ENCODE data around the gene TGM1. TPM values are rescaled to one million over a fixed set of nuclear protein-coding genes. Genes with fewer than 3 reads are reported as not detected.

Gene TGM1
- total and polyA plus RNA-seq, 7 donors, result 0.33 to 2.7 (median 0.89) TPM; not detected in 1

DNA sequence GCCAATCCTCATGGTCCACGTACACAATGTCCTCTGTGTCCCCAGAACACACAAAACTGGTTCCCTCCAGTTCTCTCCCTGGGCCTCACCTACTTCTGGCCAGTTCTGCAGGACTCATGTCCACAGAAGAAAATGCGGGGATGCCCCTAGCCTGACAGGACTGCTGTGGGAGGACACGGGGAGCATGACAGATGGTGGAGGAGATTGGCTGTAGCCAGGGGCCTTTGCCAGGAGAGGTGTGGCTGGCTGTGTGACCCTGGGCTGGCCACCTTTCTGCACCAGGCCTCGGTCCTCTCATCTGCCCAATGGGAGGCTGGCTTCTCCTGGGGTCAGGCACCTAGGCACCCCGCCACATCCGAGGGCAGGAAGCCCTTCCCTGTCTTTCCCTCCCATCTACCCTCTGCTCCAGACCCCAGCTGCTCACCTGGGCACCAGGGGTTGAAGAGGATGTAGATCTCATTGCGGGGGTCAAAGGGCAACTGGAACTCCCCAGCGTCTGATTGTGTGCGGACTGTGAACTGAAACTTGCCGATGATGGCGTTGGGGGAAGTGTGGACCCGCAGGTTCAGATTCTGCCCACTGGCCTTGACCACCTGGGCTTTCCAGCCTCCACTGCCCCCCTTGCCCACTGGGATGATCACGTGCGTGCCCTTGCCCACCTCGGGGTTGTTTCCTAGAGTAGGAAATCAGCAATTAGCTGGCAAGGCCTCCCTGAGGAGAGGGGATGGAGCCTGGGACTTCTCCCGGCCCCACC lies 2.8 kb downstream of the TGM1 start:
- H3K4me1 ChIP-seq, result no peaks in the 10 kb centered on the region
- DNase-seq, result no peak
- TF ChIP-seq, protein P1, sequence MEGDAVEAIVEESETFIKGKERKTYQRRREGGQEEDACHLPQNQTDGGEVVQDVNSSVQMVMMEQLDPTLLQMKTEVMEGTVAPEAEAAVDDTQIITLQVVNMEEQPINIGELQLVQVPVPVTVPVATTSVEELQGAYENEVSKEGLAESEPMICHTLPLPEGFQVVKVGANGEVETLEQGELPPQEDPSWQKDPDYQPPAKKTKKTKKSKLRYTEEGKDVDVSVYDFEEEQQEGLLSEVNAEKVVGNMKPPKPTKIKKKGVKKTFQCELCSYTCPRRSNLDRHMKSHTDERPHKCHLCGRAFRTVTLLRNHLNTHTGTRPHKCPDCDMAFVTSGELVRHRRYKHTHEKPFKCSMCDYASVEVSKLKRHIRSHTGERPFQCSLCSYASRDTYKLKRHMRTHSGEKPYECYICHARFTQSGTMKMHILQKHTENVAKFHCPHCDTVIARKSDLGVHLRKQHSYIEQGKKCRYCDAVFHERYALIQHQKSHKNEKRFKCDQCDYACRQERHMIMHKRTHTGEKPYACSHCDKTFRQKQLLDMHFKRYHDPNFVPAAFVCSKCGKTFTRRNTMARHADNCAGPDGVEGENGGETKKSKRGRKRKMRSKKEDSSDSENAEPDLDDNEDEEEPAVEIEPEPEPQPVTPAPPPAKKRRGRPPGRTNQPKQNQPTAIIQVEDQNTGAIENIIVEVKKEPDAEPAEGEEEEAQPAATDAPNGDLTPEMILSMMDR (IDR thresholded peaks at IDR 0.05), result no peak
- no peak for TF ChIP-seq POLR2AphosphoS5 (IDR thresholded peaks at IDR 0.05)
- TF ChIP-seq POLR2A (IDR thresholded peaks at IDR 0.05), result no peak
- TF ChIP-seq EP300 (IDR thresholded peaks at IDR 0.05), result no peak
- H3K36me3 ChIP-seq, result no peaks in the 10 kb centered on the region
- no peaks in the 10 kb centered on the region for H3K9me3 ChIP-seq
- intact Hi-C loops (cut with DNase I), result no loop called here
- no peak overlapping the region for H3K4me3 ChIP-seq
- no peak overlapping the region for H3K27ac ChIP-seq
- no peaks in the 10 kb centered on the region for H3K27me3 ChIP-seq
- WGBS, 2 donors, result 88 to 90% methylated on average over 16 of the region's 16 CpGs

GRCh38 chr14:24259282-24260025 lies 3.5 kb downstream of the TGM1 start:
- Histone ChIP-seq H3K36me3 (no peaks in the 10 kb centered on the region), H3K9me3 (no peaks in the 10 kb centered on the region), H3K27ac (no peak overlapping the region), H3K4me3 (no peak overlapping the region), H3K4me1 (no peaks in the 10 kb centered on the region), H3K27me3 (no peaks in the 10 kb centered on the region)
- intact Hi-C loops (cut with DNase I), result no loop called here
- no peak for DNase-seq
- WGBS, 2 donors, result 82 to 87% methylated on average over 16 of the region's 16 CpGs
- TF ChIP-seq, protein P1 (IDR thresholded peaks at IDR 0.05), result no peak

GRCh38 chr14:24258548-24259265 lies 4.3 kb downstream of the TGM1 start:
- intact Hi-C loops (cut with DNase I), result no loop called here
- no peak for TF ChIP-seq EP300 (IDR thresholded peaks at IDR 0.05)
- TF ChIP-seq, protein P1 (IDR thresholded peaks at IDR 0.05), result no peak
- no peak for TF ChIP-seq POLR2AphosphoS5 (IDR thresholded peaks at IDR 0.05)
- TF ChIP-seq POLR2A (IDR thresholded peaks at IDR 0.05), result no peak
- Histone ChIP-seq H3K4me1 (no peaks in the 10 kb centered on the region), H3K27ac (no peak overlapping the region), H3K36me3 (no peaks in the 10 kb centered on the region), H3K4me3 (no peak overlapping the region), H3K27me3 (no peaks in the 10 kb centered on the region), H3K9me3 (no peaks in the 10 kb centered on the region)
- 96% methylated on average over 18 of the region's 18 CpGs for WGBS, 2 donors
- DNase-seq, result no peak

GRCh38 chr14:24258119-24258518 lies 4.9 kb downstream of the TGM1 start:
- H3K9me3 ChIP-seq, result no peaks in the 10 kb centered on the region
- H3K4me3 ChIP-seq, result no peak overlapping the region
- DNase-seq, result no peak
- H3K36me3 ChIP-seq, result no peaks in the 10 kb centered on the region
- H3K4me1 ChIP-seq, result no peaks in the 10 kb centered on the region
- TF ChIP-seq, protein P1 (IDR thresholded peaks at IDR 0.05), result no peak
- TF ChIP-seq EP300 (IDR thresholded peaks at IDR 0.05), result no peak
- no peak for TF ChIP-seq POLR2AphosphoS5 (IDR thresholded peaks at IDR 0.05)
- no peak for TF ChIP-seq POLR2A (IDR thresholded peaks at IDR 0.05)
- intact Hi-C loops (cut with DNase I), result no loop called here
- no peak overlapping the region for H3K27ac ChIP-seq
- 89 to 92% methylated on average over 9 of the region's 9 CpGs for WGBS, 2 donors
- H3K27me3 ChIP-seq, result no peaks in the 10 kb centered on the region

All from sigmoid colon (tissue), 7 donors.